Large intestine (tissue), 3 donors: ENCODE data around the gene TEPSIN. TPM values are rescaled to one million over a fixed set of nuclear protein-coding genes. Genes with fewer than 3 reads are reported as not detected.

Experiments used
- DNase-seq, 2 donors: peaks; one replicate each; pipeline versions ENCODE4 v3.0.0 to v3.0.0-alpha.2; 2013
- H3K27ac ChIP-seq: one replicate; pipeline ENCODE4 v1.5.1; 2013; ENCODE audit warnings: low read length
- H3K27me3 ChIP-seq: 2 replicates; pipeline ENCODE4 v1.6.1; 2013; ENCODE audit warnings: low read length; ENCODE audit not compliant: control insufficient read depth, insufficient read depth
- H3K36me3 ChIP-seq: 2 replicates; pipeline ENCODE4 v1.6.1; 2013; ENCODE audit warnings: low read length; ENCODE audit not compliant: control insufficient read depth, insufficient read depth
- H3K4me1 ChIP-seq: one replicate; pipeline ENCODE4 v1.6.1; 2013; ENCODE audit warnings: low read length; ENCODE audit not compliant: control insufficient read depth, insufficient read depth
- H3K4me3 ChIP-seq: one replicate; pipeline ENCODE4 v1.5.1; 2013; ENCODE audit warnings: low read length
- H3K9me3 ChIP-seq: one replicate; pipeline ENCODE4 v1.6.1; 2013; ENCODE audit warnings: mild to moderate bottlenecking, low read depth, low read length, moderate library complexity; ENCODE audit not compliant: control insufficient read depth
- WGBS: methylation state at CpG from one replicate; pipeline ENCODE4 v1.1.5; 2013; ENCODE audit warnings: low lambda C conversion rate; ENCODE audit not compliant: insufficient coverage; 5-methylcytosine and 5-hydroxymethylcytosine counted together
- polyA plus RNA-seq: library from polyadenylated mRNA; unstranded; fragments of 120-200 nt; gene quantifications from one replicate; pipeline ENCODE4 v1.2.1, GENCODE V29; 2013

TEPSIN gene
- polyA plus RNA-seq, 1 donor, result 32.1 TPM

- Histone ChIP-seq H3K27me3 (no peaks in the 10 kb centered on the region), H3K4me1 (no peaks in the 10 kb centered on the region), H3K4me3 (no peak overlapping the region), H3K27ac (no peak overlapping the region), H3K36me3 (peaks cover 10% of the 10 kb centered on the region), H3K9me3 (no peaks in the 10 kb centered on the region)
- whole genome bisulfite sequencing, result no CpG with 5 or more reads among the region's 14 CpGs
- no peak for DNase-seq
Observed at GRCh38 chr17:81191646-81192045, 47.2 kb downstream of the TEPSIN start.

- no peaks in the 10 kb centered on the region for H3K9me3 ChIP-seq
- no peak overlapping the region for H3K4me3 ChIP-seq
- no peaks in the 10 kb centered on the region for H3K27me3 ChIP-seq
- DNase-seq, result no peak
- no peak overlapping the region for H3K27ac ChIP-seq
- H3K36me3 ChIP-seq, result peaks cover 5% of the 10 kb centered on the region
- whole genome bisulfite sequencing, result no CpG with 5 or more reads among the region's 20 CpGs
- H3K4me1 ChIP-seq, result peaks cover under 1% of the 10 kb centered on the region
Observed at GRCh38 chr17:81191116-81191515, 47.7 kb downstream of the TEPSIN start.

DNA sequence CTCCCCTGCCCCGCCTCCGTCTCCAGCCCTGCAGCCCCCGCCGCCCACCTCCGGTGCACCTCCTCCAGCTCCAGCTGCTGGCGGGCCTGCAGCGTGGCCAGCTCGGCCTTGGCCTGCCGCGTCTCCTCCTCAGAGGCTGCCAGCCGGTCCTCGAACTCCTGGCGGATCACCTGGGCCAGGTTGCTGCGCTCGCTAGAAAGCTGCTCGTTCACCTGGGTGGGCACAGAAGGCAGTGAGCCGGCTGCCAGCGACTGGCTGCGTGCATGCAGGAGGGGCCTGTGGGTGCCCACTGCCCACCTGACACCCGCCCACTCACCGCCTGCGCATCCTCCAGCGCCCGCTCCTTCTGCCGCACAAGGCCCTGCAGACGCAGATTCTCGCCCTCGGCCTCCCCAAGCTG, 48.3 kb downstream of the TEPSIN start:
- Histone ChIP-seq H3K9me3 (no peaks in the 10 kb centered on the region), H3K27ac (no peak overlapping the region), H3K27me3 (no peaks in the 10 kb centered on the region), H3K36me3 (peaks cover 5% of the 10 kb centered on the region), H3K4me1 (peaks cover 4% of the 10 kb centered on the region), H3K4me3 (no peak overlapping the region)
- DNase-seq, result no peak
- WGBS, result no CpG with 5 or more reads among the region's 28 CpGs

- Histone ChIP-seq H3K4me1 (peaks cover 4% of the 10 kb centered on the region), H3K27me3 (no peaks in the 10 kb centered on the region), H3K4me3 (no peak overlapping the region), H3K27ac (no peak overlapping the region), H3K36me3 (peaks cover 5% of the 10 kb centered on the region), H3K9me3 (no peaks in the 10 kb centered on the region)
- no CpG with 5 or more reads among the region's 27 CpGs for WGBS
- DNase-seq, result no peak
Observed at GRCh38 chr17:81189670-81190530, 49.0 kb downstream of the TEPSIN start.

- Histone ChIP-seq H3K4me3 (no peak overlapping the region), H3K36me3 (peaks cover 5% of the 10 kb centered on the region), H3K27me3 (peaks cover 4% of the 10 kb centered on the region), H3K9me3 (no peaks in the 10 kb centered on the region), H3K27ac (no peak overlapping the region), H3K4me1 (peaks cover 4% of the 10 kb centered on the region)
- WGBS, result no CpG with 5 or more reads among the region's 7 CpGs
- DNase-seq, result no peak
Observed at GRCh38 chr17:81189016-81189415, 49.8 kb downstream of the TEPSIN start.

GRCh38 chr17:81188491-81188840, 50.4 kb downstream of the TEPSIN start:
- no CpG with 5 or more reads among the region's 12 CpGs for WGBS
- H3K36me3 ChIP-seq, result peaks cover 5% of the 10 kb centered on the region
- H3K4me3 ChIP-seq, result no peak overlapping the region
- peaks cover 4% of the 10 kb centered on the region for H3K27me3 ChIP-seq
- H3K27ac ChIP-seq, result no peak overlapping the region
- H3K4me1 ChIP-seq, result peaks cover 4% of the 10 kb centered on the region
- H3K9me3 ChIP-seq, result no peaks in the 10 kb centered on the region
- DNase-seq, result no peak

GRCh38 chr17:81187586-81188490, 51.0 kb downstream of the TEPSIN start:
- no peak overlapping the region for H3K4me3 ChIP-seq
- WGBS, result no CpG with 5 or more reads among the region's 26 CpGs
- no peak overlapping the region for H3K27ac ChIP-seq
- no peaks in the 10 kb centered on the region for H3K9me3 ChIP-seq
- H3K4me1 ChIP-seq, result peaks cover 4% of the 10 kb centered on the region
- peaks cover 5% of the 10 kb centered on the region for H3K36me3 ChIP-seq
- H3K27me3 ChIP-seq, result peaks cover 4% of the 10 kb centered on the region
- DNase-seq, result no peak

GRCh38 chr17:81187120-81187519, 51.7 kb downstream of the TEPSIN start:
- DNase-seq, result no peak
- no peak overlapping the region for H3K27ac ChIP-seq
- H3K36me3 ChIP-seq, result peaks cover 5% of the 10 kb centered on the region
- 100% methylated on average over 1 of the region's 11 CpGs for WGBS
- peaks cover 4% of the 10 kb centered on the region for H3K27me3 ChIP-seq
- no peak overlapping the region for H3K4me3 ChIP-seq
- H3K9me3 ChIP-seq, result no peaks in the 10 kb centered on the region
- H3K4me1 ChIP-seq, result peaks cover 4% of the 10 kb centered on the region

DNA sequence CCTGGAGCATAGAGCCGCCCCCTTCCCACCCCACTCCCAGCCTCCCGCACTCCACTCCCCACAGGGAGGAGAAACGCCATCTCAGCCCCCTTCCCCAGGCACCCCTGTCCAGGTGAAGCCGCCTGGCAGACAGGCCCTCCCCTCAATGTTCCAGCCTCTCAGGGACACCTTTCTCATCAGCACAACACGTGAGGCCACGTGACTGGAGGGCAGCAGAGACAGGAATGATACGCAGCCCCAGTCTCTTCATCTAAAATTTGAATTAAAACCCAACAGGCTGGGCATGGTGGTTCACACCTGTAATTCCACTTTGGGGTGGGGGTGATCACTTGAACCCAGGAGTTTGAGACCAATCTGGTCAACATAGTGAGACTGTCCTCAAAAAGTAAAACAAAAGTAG, 52.7 kb downstream of the TEPSIN start:
- Histone ChIP-seq H3K9me3 (no peaks in the 10 kb centered on the region), H3K4me3 (no peak overlapping the region), H3K36me3 (peaks cover 5% of the 10 kb centered on the region), H3K4me1 (peaks cover 4% of the 10 kb centered on the region), H3K27ac (no peak overlapping the region), H3K27me3 (peaks cover 4% of the 10 kb centered on the region)
- no CpG with 5 or more reads among the region's 7 CpGs for WGBS
- no peak for DNase-seq

DNA sequence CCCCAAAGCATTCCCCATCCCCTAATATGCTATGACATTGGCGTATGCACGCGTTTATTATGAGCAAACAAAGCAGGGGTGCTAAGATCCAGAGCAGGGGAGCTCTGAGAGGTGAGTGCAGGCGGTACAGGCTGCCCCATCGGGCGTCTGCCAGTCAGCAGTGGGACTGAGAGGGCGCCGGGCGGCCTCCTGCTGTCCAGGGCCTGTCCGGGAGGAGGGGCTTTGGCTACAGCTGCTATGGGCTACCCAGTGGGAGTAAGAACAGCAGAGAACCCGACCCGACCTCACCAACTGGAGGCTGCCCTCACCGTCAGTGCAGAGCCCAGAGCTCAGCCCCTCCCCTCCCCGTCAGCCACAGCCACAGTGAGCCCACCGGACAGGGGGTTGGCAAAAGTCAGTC, 54.3 kb downstream of the TEPSIN start:
- Histone ChIP-seq H3K4me1 (peaks cover 6% of the 10 kb centered on the region), H3K9me3 (peaks cover 4% of the 10 kb centered on the region), H3K36me3 (peaks cover 2% of the 10 kb centered on the region), H3K4me3 (no peak overlapping the region), H3K27ac (no peak overlapping the region), H3K27me3 (peaks cover 4% of the 10 kb centered on the region)
- no CpG with 5 or more reads among the region's 15 CpGs for WGBS
- DNase-seq, result no peak
